Neural crest cell (in vitro differentiated cells): Measurements from ENCODE around the gene DNAJC1. TPM values are rescaled to one million over a fixed set of nuclear protein-coding genes. Genes with fewer than 3 reads are reported as not detected.

ENCODE experiments used
- DNase-seq: peaks from one replicate; pipeline ENCODE4 v3.0.0; 2021; ENCODE audit warnings: low read depth, mixed read lengths, low spot score
- H3K27ac Mint-ChIP-seq: one replicate; pipeline ENCODE4 v1.8.0; 2021; ENCODE audit warnings: mild to moderate bottlenecking, mixed read lengths; ENCODE audit not compliant: unreplicated experiment
- H3K27me3 Mint-ChIP-seq: 2 replicates; pipeline ENCODE4 v1.8.0; 2021; ENCODE audit warnings: low read depth, mild to moderate bottlenecking, mixed read lengths
- H3K36me3 Mint-ChIP-seq: 2 replicates; pipeline ENCODE4 v1.8.0; 2021; ENCODE audit warnings: low read depth, mild to moderate bottlenecking, mixed read lengths
- H3K4me1 Mint-ChIP-seq: 2 replicates; pipeline ENCODE4 v1.8.0; 2021; ENCODE audit warnings: mixed read lengths
- H3K4me3 Mint-ChIP-seq: one replicate; pipeline ENCODE4 v1.8.0; 2021; ENCODE audit warnings: mild to moderate bottlenecking, mixed read lengths
- H3K9me3 Mint-ChIP-seq: 2 replicates; pipeline ENCODE4 v1.8.0; 2021; ENCODE audit warnings: mixed read lengths
- CTCF ChIP-seq: fragments of 200-600 bp; sonication (generic); conservative IDR thresholded peaks from 2 replicates; pipeline ENCODE4 v1.5.0; 2021; ENCODE audit warnings: antibody characterized with exemption, mild to moderate bottlenecking
- total RNA-seq: library from RNA; stranded (reverse); gene quantifications from 2 replicates; pipeline ENCODE4 v1.2.1, GENCODE V29; 2021

DNAJC1 gene
- total RNA-seq, 1 donor from 2014 or later: 34.3 TPM

GRCh38 chr10:21959998-21960397, 43.5 kb downstream of the DNAJC1 start:
- Mint-ChIP-seq H3K4me1 (peaks cover 15% of the 10 kb centered on the region), H3K4me3 (no peak overlapping the region), H3K9me3 (no peaks in the 10 kb centered on the region), H3K27ac (no peak overlapping the region), H3K27me3 (no peaks in the 10 kb centered on the region), H3K36me3 (peaks cover 5% of the 10 kb centered on the region)
- no peak for DNase-seq
- TF ChIP-seq CTCF: peak; percentile 38

GRCh38 chr10:21954690-21955089, 48.8 kb downstream of the DNAJC1 start:
- no peak for DNase-seq
- H3K4me3 Mint-ChIP-seq: no peak overlapping the region
- no peaks in the 10 kb centered on the region for H3K36me3 Mint-ChIP-seq
- TF ChIP-seq CTCF: no peak
- peaks cover 24% of the 10 kb centered on the region for H3K4me1 Mint-ChIP-seq
- H3K27ac Mint-ChIP-seq: no peak overlapping the region
- no peaks in the 10 kb centered on the region for H3K27me3 Mint-ChIP-seq
- H3K9me3 Mint-ChIP-seq: no peaks in the 10 kb centered on the region

GRCh38 chr10:21954132-21954531, 49.4 kb downstream of the DNAJC1 start:
- no peaks in the 10 kb centered on the region for H3K9me3 Mint-ChIP-seq
- no peaks in the 10 kb centered on the region for H3K36me3 Mint-ChIP-seq
- no peak overlapping the region for H3K27ac Mint-ChIP-seq
- peaks cover 24% of the 10 kb centered on the region for H3K4me1 Mint-ChIP-seq
- no peak for DNase-seq
- no peak for TF ChIP-seq CTCF
- no peak overlapping the region for H3K4me3 Mint-ChIP-seq
- H3K27me3 Mint-ChIP-seq: no peaks in the 10 kb centered on the region

GRCh38 chr10:21953585-21954057, 49.9 kb downstream of the DNAJC1 start:
- no peaks in the 10 kb centered on the region for H3K36me3 Mint-ChIP-seq
- peak; percentile 70 for TF ChIP-seq CTCF
- no peak overlapping the region for H3K4me3 Mint-ChIP-seq
- no peak for DNase-seq
- H3K4me1 Mint-ChIP-seq: peaks cover 29% of the 10 kb centered on the region
- no peaks in the 10 kb centered on the region for H3K27me3 Mint-ChIP-seq
- no peak overlapping the region for H3K27ac Mint-ChIP-seq
- H3K9me3 Mint-ChIP-seq: no peaks in the 10 kb centered on the region

GRCh38 chr10:21950566-21950965, 53.0 kb downstream of the DNAJC1 start:
- Mint-ChIP-seq H3K27me3 (no peaks in the 10 kb centered on the region), H3K4me1 (peaks cover 20% of the 10 kb centered on the region), H3K36me3 (no peaks in the 10 kb centered on the region), H3K9me3 (no peaks in the 10 kb centered on the region), H3K4me3 (no peak overlapping the region), H3K27ac (peak overlapping the region; percentile 10)
- DNase-seq: no peak
- TF ChIP-seq CTCF: no peak

GRCh38 chr10:21946946-21947345, 56.6 kb downstream of the DNAJC1 start:
- DNase-seq: no peak
- Mint-ChIP-seq H3K4me1 (peaks cover 23% of the 10 kb centered on the region), H3K27me3 (no peaks in the 10 kb centered on the region), H3K9me3 (no peaks in the 10 kb centered on the region), H3K36me3 (no peaks in the 10 kb centered on the region), H3K27ac (no peak overlapping the region), H3K4me3 (no peak overlapping the region)
- TF ChIP-seq CTCF: no peak
